ENCODE results near the gene DACT2. TPM values are rescaled to one million over a fixed set of nuclear protein-coding genes. Genes with fewer than 3 reads are reported as not detected.

Gene DACT2
- total RNA-seq, 1 experiment from 2014 or later: not detected

DNA sequence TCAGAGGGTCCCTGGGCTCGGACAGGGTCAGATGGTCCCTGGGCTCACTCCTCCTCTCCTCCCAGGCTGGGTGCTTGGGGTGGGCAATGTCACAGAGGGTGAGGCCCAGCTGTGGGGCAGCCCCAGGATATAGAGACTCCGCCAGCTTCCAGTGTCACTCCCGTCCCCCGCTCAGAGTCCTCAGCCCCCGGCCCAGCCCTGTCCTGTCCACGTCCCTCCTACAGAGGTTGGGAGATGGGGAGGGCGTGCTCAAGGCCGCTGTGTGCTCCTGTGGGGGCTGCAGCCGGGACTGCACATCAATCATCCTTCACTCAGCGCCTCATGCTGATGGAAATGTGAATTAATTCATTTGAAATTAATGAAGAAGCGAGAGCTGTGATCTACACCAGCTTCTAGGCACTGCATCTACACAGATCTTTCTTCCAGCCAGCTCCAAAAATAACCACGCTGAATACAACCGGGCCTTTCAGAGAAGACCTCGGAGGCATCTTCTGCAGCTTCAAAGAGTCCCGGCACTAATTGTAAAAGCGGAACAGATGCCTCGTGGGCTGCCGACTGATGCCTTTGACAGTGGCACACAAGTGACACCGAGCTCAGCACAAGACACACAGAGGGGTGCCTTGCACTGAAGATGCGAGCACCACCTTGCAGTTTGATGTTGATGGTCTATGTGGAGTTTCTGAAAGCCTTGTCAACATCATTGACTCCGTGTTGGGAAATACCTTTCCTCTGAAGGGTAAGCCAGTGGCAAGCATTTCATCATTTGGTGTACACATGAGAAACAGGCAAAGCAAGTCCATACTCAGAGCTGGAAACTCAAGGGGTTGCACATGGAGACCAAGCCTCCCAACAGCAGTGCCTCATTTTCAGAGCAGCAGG lies 39.3 kb downstream of the DACT2 start:
- CTCF ChIA-PET: no interaction called here
- no peak overlapping the region for H3K9ac ChIP-seq (ENCODE audit: low read length)
- intact Hi-C loops (cut with micrococcal nuclease): no loop called here
- H3K9me3 ChIP-seq (ENCODE audit: control insufficient read depth in 1 of 2, insufficient read depth in 1 of 2, low read depth in 1 of 2, low read length in 2 of 2): no peaks in the 10 kb centered on the region
- H4K20me1 ChIP-seq (ENCODE audit: insufficient read depth): no peaks in the 10 kb centered on the region
- no peak for DNase-seq (ENCODE audit: low read depth, low spot score)
- H3K79me2 ChIP-seq (ENCODE audit: insufficient read depth, low read length): no peaks in the 10 kb centered on the region
- peaks cover 4% of the 10 kb centered on the region; the same call in 1 of the 2 replicates for H3K27me3 ChIP-seq (ENCODE audit: insufficient read depth, low read length)
- no peak overlapping the region for H3K4me3 ChIP-seq (replicated peaks in 1 of 2; ENCODE audit: low read depth in 1 of 2, low read length in 2 of 2)
- no peaks in the 10 kb centered on the region for H3K9me2 ChIP-seq (ENCODE audit: insufficient read depth)
- ATAC-seq: no peak
- no peaks in the 10 kb centered on the region for H3K36me3 ChIP-seq (ENCODE audit: control insufficient read depth in 1 of 2, insufficient read depth in 2 of 2, low read length in 2 of 2)
- no peak overlapping the region for H3K4me2 ChIP-seq (ENCODE audit: low read length)
- H2AFZ ChIP-seq (ENCODE audit: low read depth, low read length, poor library complexity, severe bottlenecking): no peak overlapping the region
- POLR2A ChIA-PET: no interaction called here
- H3K4me1 ChIP-seq (ENCODE audit: control insufficient read depth in 1 of 2, insufficient read depth in 2 of 2, low read length in 2 of 2): no peaks in the 10 kb centered on the region
- RAD21 ChIA-PET (ENCODE audit: low non-redundant PET in 1 of 2, low total read pairs in 2 of 2, uncharacterized antibody in 2 of 2, unreplicated experiment in 2 of 2): no interaction called here
- H3K27ac ChIP-seq (ENCODE audit: low read depth, low read length): no peak overlapping the region
- TF ChIP-seq CBX3 (IDR thresholded peaks at IDR 0.05; ENCODE audit: low read depth): no peak
- TF ChIP-seq SIN3A (IDR thresholded peaks at IDR 0.05; ENCODE audit: low read depth): no peak
- TF ChIP-seq, protein P1, sequence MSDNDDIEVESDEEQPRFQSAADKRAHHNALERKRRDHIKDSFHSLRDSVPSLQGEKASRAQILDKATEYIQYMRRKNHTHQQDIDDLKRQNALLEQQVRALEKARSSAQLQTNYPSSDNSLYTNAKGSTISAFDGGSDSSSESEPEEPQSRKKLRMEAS (IDR thresholded peaks at IDR 0.05): no peak
- TF ChIP-seq ZFX (IDR thresholded peaks at IDR 0.05): no peak
- TF ChIP-seq, protein P2, sequence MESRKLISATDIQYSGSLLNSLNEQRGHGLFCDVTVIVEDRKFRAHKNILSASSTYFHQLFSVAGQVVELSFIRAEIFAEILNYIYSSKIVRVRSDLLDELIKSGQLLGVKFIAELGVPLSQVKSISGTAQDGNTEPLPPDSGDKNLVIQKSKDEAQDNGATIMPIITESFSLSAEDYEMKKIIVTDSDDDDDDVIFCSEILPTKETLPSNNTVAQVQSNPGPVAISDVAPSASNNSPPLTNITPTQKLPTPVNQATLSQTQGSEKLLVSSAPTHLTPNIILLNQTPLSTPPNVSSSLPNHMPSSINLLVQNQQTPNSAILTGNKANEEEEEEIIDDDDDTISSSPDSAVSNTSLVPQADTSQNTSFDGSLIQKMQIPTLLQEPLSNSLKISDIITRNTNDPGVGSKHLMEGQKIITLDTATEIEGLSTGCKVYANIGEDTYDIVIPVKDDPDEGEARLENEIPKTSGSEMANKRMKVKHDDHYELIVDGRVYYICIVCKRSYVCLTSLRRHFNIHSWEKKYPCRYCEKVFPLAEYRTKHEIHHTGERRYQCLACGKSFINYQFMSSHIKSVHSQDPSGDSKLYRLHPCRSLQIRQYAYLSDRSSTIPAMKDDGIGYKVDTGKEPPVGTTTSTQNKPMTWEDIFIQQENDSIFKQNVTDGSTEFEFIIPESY (IDR thresholded peaks at IDR 0.05; ENCODE audit: extremely low read depth, insufficient replicate concordance, low read length): no peak
- no peak for TF ChIP-seq CEBPB (IDR thresholded peaks at IDR 0.05; ENCODE audit: low read depth)
- TF ChIP-seq, protein P3, sequence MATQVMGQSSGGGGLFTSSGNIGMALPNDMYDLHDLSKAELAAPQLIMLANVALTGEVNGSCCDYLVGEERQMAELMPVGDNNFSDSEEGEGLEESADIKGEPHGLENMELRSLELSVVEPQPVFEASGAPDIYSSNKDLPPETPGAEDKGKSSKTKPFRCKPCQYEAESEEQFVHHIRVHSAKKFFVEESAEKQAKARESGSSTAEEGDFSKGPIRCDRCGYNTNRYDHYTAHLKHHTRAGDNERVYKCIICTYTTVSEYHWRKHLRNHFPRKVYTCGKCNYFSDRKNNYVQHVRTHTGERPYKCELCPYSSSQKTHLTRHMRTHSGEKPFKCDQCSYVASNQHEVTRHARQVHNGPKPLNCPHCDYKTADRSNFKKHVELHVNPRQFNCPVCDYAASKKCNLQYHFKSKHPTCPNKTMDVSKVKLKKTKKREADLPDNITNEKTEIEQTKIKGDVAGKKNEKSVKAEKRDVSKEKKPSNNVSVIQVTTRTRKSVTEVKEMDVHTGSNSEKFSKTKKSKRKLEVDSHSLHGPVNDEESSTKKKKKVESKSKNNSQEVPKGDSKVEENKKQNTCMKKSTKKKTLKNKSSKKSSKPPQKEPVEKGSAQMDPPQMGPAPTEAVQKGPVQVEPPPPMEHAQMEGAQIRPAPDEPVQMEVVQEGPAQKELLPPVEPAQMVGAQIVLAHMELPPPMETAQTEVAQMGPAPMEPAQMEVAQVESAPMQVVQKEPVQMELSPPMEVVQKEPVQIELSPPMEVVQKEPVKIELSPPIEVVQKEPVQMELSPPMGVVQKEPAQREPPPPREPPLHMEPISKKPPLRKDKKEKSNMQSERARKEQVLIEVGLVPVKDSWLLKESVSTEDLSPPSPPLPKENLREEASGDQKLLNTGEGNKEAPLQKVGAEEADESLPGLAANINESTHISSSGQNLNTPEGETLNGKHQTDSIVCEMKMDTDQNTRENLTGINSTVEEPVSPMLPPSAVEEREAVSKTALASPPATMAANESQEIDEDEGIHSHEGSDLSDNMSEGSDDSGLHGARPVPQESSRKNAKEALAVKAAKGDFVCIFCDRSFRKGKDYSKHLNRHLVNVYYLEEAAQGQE (IDR thresholded peaks at IDR 0.05; ENCODE audit: low read depth): no peak
- no peak for TF ChIP-seq EGR1 (IDR thresholded peaks at IDR 0.05; ENCODE audit: low read depth)
- TF ChIP-seq SRF (IDR thresholded peaks at IDR 0.05; ENCODE audit: low read depth): no peak
- TF ChIP-seq TCF7L2 (IDR thresholded peaks at IDR 0.05; ENCODE audit: borderline replicate concordance, extremely low read depth, insufficient read depth, insufficient read length): no peak
- no peak for TF ChIP-seq SP1 (IDR thresholded peaks at IDR 0.05; ENCODE audit: low read depth)
- no peak for TF ChIP-seq EZH2phosphoT487 (IDR thresholded peaks at IDR 0.05; ENCODE audit: borderline replicate concordance)
- TF ChIP-seq ELF1 (IDR thresholded peaks at IDR 0.05; ENCODE audit: borderline replicate concordance, low read depth): no peak
- TF ChIP-seq POLR2A (IDR thresholded peaks at IDR 0.05; ENCODE audit: borderline replicate concordance, extremely low read depth, insufficient read depth, insufficient read length): no peak
- no TSS peak for BruUV-seq (replicated peaks)

All from HCT116 (cell line).